HG02981 (cell line): Measurements from ENCODE around the gene SLC43A2.
"Not testable (repeated sequence)": the region's sequence is repeated elsewhere in the genome, so short reads cannot be mapped to it uniquely, and the experiment has no call there.

Source experiments
- ATAC-seq: cut with Tn5 transposase; IDR thresholded peaks from one replicate; pipeline ENCODE4 v1.9.1; 2021; ENCODE audit warnings: mild to moderate bottlenecking, moderate library complexity; ENCODE audit not compliant: unreplicated experiment

The SLC43A2 gene

DNA sequence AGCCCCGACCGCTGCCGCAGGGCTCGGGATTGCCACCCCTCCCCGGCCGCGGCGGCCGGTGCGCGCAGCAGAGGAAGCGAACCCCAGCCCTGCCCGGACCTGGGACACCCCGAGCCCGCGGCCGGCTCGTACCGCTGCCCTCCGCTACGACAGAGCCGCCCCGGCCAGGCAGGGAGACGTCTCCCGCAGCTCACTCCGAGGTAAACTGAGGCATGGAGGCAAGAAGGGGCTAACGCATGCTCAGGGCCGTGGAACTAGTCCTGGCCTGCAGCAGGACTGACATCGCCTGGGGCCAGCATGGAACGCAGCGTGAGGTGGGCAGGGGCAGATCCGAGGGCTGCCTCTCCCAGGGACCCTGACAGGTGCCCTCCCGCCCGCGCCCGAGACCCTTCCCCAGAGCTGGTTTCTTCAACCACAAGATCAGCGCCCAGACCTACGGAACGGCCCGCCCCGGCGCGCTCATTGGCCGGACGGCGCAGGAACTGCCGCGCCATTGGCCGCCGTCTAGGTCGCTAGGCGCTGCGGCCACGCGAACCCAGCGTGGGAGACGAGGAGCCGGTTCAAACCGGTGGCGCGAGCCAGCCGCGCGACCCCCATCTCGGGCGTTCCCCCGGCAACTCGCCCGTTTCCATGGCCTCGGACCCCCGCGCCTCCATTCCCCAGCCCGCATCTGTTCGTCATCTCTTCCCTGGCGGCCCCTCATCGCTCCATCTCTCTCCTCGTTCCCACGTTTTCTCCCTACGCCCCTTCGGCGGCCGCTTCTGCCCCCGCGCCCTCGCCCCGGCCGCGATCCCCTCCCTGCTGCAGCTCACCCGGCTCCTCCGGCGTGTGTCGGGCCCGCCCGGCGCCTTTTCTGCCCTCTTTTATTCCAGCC is at the start of gene SLC43A2:
Gene SLC43A2 (minus strand): TSS at position 853 of the 874 bp plus-strand sequence. CDS start 960 bp downstream, outside the sequence.
- ATAC-seq: peak; percentile 46

DNA sequence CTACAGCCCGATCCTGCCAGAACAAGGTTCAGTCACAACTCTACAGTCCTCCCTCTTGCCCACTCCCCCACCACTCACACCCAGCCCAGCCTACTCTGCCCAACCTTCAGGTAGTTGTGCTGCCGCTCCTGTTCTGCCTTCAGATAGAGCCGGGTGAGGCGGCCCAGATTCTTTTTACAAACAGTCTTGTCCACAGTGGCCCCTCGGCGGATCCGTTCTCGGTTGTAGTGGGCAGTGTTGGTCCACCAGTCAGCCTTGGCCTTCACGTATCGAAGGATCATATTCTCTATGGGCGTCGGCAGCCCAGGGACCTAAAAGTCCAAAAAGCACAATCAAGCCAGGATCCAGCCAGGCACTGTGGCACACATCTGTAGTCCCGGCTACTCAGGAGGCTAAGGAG is 47.8 kb upstream of the SLC43A2 start:
- ATAC-seq: no peak

DNA sequence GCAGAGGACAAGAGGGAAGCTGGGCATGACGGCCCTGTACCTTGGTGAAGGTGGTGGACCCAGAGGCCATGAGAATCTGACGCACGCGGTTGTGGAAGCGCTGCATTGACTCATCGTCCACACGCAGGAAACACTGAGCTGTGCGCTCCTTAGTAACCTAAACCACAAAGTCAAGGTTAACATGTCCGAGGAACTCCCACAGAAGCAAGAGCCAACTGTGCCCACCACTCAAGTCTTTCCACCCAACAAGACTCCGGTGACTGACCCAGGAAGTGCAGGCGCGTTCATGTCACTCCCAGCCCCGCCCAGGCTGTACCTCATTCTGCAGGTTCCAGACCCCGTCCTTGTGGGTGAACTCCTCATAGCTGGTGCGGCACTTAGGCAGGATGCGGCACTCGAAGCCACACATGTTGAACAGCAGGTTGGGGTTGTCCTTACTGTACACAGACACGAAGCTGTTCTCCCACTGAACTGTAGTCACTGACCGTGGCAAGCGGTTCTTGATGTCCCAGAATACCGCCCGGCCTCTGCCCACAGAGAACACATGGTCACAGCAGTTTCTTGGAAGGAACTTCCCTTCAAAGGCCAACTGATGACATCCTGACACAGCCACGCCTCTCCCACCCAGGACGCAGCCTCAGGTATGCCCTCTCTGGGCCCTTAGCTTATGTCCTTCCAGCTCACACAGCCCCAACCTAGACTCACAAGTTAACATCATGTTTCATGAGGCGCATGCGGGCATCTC is 44.6 kb upstream of the SLC43A2 start:
- ATAC-seq: no peak

DNA sequence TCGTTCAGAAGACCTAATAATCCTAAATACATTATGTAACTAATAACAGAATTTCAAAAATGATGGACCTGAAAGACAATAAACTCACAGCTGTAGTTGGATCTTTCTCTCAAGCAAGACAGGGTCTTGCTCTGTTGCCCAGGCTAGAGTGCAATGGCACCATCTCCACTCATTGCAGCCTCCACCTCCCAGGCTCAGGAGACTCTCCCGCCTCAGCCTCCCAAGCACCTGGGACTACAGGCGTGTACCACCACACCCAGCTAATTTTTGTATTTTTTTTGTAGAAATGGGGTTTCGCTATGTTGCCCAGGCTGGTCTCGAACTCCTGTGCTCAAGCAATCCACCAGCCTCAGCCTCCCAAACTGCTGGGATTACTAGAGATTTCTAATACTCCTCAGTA is 35.3 kb upstream of the SLC43A2 start:
- not testable (repeated sequence) for ATAC-seq

DNA sequence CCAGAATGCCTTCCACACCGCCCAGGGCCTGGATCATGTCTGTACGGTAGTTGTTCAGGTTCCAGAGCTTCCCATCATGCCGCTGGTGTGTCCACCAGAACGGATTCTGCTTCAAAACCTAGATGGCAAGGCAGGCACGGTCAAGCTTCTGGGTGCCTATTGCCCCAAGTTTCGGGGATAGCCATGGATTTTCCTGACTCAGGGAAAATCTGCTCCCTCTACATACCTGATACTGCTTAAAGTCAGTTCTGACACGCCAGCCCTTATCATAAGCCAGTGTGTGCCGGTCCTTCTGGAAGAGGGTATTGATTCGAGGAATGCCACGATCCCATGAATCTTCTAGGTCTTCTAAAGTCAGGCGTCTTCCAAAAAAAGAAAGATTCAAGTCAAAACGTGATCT is 32.4 kb upstream of the SLC43A2 start:
- ATAC-seq: no peak

DNA sequence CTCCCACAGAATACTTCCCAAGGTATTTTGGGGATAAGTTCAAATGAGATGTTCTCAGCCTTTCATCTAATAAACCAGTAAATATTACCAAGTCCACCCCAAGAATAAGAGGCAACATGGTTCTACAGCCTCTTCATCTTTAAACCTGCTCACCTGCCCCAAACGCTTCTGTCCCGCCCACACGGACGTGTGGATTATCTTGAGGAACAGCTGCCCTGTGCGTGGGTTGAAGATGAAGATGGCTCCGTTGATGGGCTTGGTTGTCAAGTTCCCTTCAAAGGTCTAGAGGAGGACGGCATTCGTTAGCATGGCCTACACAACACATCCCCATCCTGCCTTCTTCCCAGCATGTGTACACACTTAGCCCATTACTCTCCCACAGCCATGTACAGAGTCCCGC is 29.5 kb upstream of the SLC43A2 start:
- ATAC-seq: no peak

DNA sequence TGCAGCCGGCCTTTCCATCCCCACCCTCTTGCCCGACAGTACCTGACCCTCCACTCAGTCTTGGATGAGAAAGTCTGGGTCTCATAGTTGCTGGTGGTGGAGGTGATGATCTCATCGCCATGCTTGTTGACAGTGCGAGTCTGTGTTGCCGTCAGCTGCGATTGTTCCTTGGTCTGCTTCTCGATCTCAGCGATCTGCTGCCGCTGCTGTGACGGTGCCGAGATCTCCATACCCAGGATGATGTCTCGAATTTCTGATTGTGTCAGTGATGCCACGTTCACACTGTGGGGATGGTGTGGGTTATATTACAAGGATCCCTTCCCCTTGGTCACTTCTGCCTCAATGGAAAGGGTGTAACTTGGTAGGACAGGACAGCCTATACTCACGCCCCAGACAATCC is 25.1 kb upstream of the SLC43A2 start:
- ATAC-seq: no peak

DNA sequence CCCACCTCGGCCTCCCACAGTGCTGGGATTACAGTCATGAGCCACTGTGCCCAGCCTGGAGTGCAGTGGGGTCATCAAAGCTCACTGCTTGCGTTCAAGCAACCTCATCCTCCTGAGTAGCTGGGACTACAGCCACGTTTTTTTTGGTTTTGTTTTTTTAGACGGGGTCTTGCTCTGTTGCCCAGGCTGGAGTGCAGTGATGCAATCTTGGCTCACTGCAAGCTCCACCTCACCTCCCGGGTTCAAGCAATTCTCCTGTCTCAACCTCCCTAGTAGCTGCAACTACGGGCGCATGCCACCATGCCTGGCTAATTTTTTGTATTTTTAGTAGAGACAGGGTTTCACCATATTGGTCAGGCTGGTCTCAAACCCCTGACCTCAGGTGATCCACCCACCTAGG is 24.2 kb upstream of the SLC43A2 start:
- ATAC-seq: not testable (repeated sequence)

DNA sequence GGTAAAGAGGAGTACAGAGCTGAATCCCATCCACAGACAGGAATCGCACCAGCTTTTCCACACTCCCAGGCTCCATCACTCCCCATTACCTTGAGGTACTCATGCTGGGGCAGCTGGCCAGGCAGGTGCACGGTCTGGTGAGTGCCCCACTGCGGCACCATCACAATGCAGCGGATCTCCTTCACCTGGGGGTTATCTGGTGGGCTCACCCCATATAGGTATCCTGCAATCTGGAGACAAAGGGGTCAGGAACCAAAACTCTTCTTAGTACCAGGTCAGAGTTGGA is 22.9 kb upstream of the SLC43A2 start:
- no peak for ATAC-seq

DNA sequence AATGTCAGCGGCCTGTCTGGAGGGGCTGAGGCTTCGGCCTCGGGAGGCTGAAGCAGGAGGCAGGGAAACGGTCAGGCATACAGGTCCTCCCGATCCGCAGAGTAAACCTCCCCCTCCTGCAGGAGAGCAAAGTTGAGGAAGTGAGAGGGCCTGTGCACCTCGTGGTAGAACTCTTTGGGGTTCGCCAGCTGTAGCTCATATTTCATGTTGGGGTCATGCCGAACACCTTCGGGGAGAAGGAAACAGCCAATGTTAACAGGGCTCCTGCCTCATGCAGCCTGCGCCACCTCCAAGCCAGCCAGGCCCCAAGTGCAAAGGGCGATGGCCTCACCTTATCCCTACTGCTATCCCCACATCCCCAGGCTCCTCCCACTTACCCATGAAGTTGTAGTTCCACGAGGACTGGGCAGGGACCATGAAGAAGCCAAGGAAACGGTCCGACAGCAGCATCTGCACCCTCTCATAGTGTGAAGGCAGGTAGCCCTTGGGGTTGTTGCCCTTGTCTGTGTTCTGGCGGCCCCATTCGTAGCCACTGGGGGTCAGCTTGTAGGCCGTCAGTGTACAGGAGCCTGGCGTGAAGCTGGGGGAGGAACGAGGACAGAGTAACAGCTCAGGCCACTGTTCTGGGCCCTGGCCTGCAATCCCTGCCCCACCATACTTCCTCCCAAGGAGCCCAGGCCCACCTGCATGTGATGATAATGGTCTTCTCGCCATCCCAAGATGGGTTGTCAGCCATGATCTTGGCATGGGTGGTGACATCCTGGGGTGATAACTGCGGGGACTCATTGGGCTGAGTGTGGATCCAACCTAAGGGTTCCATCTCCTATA is 22.3 kb upstream of the SLC43A2 start:
- ATAC-seq: no peak

DNA sequence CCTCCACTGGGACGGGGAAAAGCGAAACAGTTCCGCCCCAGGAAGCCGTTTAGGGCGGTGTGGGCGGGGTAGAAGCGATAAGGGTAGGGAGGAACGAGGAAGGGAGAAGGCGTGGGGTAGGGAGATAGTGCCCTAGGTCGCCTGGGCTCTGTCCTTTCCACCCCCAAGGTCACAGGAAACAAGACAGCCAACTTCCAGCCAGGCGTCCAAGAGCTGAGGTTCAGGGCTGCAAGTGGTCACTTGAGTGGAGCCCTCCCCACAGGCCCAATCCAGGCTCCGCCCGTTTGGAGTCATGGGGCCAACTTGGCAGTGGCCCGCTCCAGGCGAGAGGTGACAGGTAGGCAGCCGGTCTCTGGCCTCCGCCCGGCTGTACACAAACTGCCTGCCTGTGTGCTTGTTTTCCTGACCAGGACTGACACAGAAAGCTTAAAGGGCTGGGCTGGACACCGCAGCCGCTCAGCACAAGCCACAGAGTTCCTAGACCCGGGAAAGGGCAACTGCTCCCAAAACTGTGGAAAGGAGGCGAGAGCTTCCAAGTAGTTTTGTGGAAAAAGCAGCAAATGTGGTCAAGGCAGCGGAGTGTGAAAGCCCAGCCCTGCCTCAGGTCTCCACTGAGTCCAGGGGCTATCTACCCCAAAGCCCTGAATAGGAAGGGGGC is 21.3 kb upstream of the SLC43A2 start, which contains the start of gene RILP:
Gene RILP (minus strand): TSS at position 23 of the 658 bp plus-strand sequence. CDS start 62 bp downstream, outside the sequence.
- ATAC-seq: no peak

DNA sequence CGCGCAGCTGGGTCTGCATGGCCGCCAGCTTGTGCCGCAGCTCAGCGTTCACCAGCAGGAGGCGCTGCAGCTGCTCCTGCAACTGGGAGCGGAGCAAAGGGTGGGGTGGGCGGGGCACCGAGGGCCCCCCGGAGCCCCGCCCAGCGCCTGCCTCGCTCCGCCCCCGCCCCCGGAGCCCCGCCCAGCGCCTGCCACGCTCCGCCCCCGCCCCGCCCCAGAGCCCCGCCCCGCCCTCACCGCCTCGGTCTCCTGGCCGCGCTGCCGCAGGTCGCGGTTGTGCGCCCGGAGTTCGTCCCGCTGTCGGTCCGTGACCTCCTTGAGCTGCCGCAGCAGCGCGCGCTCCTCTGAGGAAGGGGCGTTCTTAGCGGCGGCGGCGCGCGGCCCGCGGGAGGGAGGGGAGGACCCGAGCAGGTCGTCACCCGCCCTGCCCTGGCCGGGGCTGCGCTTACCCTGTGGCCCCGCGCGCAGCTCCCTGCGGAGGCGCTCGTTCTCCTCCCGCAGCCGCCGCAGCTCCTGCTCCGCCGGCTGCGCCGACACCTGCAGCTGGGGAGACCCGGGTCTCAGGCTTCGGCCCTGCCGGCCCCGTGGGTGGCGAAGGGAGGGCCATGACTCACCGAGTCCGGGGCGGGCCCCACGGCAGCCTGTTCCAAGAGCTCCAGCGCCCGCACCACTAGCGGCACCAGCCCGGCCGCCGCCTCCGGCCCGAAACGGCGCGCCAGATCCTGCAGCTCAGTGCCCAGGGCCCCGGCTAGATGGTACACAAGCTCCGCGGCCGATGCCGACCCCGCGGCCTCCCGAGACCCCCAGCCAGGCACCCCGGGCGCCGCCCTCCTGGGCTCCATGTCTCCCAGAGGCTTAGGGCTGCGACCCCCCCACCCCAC is 20.6 kb upstream of the SLC43A2 start:
- peak; percentile 38 for ATAC-seq

DNA sequence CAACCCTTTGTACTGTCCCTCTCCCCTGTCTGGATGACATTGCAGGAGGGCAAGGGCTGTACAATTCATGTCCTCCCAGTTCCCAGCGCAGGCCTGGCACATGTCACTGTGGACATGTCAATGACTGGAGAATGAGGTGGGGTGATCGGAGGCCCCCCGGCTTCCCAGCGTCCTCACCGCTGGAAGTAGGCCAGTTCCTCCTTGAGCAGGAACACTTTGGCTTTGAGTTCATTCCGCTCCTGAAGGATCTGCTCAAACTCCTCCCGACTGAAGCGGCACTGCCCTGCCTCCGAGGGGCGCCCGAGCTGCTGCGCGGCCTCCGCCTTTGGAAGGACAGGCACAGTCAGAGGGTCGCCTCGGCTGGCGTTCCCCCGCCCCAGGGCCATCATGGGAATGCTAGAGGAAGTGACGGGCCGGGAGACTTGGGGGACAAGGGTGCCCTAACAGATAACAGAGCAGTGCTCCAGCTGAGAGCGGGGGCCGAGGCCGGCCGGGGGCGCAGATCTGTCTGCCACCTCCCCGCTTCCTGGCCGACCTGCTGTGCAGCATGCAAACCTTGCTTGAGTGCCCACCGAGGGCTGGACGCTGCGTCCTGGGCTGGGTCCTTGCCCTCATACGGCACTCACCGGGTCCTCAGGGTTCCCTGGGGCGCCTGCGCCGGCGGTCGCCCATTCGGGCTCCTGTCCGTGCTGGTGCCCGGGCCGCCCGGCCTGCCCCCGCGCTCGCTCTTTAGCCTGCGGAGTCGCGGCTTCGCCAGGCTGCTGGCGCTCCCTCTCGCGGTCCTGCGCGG is 19.7 kb upstream of the SLC43A2 start:
- ATAC-seq: peak; percentile 46

DNA sequence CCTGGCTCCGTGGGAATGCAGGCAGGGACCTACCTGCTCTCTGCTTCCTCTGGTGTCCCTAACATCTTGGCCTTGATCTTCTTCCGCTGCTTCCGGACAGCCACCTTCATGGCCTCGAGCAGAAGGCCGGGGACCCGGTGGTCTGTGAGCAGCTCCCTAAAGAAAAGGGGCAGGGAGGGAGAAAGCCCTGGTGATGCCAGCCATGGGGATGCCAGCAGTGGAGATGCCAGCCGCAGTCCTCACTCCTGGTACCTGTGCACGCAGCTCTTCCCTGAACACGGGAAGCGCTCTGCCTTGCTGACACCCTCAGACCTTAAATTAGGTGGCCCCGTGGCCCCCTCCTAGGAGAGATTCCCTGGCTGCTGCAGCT is 19.2 kb upstream of the SLC43A2 start:
- ATAC-seq: no peak

DNA sequence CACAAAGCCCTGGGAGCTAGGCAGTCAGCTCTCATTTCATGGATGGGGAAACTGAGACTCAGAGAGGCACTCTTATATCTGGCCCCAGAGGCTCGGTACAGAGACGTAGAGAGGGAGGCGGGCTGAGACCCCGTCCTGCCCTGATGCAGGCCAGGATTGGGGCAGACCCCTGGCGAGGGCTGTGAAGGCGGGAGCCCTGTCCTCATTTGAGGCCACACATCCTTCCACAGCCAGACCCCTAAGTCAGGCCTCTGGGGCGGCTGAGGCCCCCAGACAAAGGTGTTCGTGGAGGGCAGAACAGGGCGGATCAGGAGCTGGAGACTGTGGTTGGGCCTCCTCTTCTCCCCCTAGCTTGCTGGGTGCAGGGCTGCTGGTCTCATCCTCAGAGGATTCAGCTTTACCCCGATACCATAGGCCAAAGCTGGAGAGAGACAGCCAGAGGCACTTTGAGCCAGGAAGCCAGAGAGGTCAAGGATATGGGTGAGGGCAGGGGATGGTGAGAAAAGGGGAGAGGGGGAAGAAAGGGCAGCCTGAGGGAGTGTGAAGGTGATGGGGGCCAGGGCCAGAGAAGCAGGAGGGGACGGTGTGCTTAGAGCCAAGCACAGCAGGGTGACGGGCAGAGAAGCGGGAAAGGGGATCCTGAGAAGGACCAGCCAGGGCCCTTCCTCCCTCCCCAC is 17.7 kb upstream of the SLC43A2 start:
- ATAC-seq: no peak

DNA sequence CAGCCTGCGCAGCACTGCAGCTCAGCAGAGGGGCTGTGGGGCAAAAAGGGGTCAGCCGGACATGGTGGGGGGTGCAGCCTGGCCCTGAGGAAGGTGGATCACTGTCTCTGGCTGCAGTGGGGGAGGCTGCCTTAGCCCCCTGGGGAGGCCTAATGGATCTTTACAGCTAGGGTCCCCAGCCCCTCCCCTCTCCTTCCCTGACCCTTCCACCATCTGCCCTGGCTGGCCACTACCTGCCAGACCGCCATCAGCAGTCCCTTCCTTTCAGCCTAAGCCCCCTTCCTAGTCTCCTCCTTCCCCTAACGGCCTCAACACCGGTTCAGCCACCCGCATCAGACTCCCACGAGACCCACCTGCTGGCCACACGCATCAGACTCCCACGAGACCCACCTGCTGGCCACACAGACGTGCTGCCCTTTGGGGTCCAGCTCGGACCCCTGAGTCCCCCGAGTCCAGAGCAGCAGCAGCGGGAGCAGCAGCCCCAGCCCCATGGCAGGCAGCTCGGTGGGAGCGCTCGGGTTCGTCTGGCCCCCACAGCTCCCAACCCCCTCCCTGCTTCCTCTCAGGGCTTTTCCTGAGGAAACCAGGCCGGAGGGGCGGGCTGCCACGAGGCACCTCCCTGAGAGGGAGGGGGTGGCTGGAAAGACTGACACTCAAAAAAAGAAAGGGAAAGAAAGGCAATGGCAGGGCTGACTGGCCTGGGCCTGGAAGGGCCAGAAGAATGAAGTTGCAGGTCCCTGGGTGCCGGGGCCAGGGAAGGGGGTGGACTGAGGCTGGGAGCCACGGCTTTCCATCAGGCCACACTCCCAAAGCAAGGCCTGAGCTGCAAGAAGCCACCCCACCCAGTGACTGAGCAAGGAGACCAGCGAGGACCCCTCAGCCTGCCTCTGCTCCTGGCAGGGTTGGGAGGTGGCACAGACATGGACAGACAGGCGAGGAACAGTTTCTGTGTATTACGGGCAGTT is 16.9 kb upstream of the SLC43A2 start, which contains the start of gene SCARF1:
Gene SCARF1 (minus strand): TSS at position 526 of the 965 bp plus-strand sequence. CDS start 35 bp downstream, at position 491.
- no peak for ATAC-seq

DNA sequence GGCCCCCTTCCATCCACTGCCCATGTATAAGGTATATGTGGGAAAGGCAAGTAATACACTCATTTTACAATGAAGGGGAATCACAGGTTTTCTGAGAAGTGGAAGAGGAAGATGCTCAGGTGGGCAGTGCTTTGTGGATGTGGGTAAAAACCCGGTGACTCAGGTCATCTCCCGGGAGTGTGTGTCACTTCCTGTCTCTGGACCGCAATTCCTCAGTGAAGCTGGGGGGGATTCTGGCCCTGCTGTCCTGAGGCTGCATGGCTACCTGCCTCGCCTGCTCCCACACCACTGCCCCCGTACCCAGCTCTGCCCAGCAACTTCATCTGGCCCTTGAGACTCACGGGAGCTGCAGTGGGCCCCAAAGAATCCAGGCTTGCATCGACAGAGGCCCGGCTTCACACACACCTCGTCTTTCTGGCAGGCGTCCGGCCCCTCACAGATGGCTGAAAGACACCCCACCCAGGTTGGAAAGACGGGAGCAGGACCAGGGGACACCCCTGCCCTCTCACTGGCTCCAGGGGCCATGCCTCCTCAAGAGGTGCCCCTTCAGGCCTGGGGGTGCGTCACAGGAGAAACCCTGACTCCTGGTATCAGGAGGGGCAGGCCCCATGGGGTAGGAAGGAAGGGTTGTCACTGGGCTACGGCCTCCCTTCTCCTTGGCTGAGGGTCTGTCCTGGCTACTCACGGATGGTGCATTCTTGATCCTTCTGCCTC is 16.0 kb upstream of the SLC43A2 start:
- no peak for ATAC-seq
